Fibroblast of peridontal ligament (primary cell): Measurements from ENCODE around the gene KCNT1.

Experiments used
- DNase-seq: peaks from one replicate; pipeline ENCODE4 v3.0.0-alpha.2; 2010; ENCODE audit errors: extremely low read depth

KCNT1 gene

GRCh38 chr9:135819905-135820304, 117.9 kb downstream of the KCNT1 start:
- no peak for DNase-seq

DNA sequence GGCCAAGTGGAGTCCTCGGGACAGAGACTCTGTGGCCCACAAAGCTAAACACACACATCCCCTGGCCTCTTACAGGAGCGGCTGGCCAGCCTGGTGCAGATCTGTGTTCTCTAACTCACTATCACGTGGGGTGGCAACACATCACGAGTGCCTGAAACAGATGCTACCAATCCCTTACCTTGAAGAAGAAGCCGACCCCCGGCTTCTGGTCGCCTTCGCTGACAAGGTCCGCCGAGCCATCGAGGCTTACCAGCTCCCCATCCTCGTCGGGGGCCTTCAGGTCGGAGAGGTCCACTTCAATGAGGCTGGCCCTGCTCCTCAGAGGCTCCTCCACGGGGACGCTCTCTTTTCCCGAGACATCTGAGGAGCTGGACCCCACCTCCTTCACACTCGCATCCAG, 118.7 kb downstream of the KCNT1 start:
- no peak for DNase-seq

DNA sequence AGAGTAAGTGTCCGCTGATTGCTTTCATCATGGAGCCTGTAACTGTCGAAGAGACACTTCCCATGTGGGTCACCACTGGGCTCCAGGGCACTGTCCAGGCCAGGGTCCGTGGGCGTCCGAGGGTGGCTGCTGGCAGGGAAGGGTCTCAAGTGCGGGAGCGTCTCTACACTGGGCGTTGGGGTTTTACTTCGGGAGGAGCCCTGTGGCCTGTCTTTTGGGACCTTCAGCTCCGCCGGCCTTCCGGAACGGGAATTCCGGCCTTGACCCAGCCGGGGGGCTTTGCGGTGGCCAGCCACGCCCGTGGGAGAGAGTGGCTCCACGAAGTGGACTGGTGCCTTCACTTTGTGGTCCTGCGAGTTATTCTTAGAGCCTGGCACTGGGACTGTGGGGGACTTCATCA, 119.1 kb downstream of the KCNT1 start:
- DNase-seq = no peak

DNA sequence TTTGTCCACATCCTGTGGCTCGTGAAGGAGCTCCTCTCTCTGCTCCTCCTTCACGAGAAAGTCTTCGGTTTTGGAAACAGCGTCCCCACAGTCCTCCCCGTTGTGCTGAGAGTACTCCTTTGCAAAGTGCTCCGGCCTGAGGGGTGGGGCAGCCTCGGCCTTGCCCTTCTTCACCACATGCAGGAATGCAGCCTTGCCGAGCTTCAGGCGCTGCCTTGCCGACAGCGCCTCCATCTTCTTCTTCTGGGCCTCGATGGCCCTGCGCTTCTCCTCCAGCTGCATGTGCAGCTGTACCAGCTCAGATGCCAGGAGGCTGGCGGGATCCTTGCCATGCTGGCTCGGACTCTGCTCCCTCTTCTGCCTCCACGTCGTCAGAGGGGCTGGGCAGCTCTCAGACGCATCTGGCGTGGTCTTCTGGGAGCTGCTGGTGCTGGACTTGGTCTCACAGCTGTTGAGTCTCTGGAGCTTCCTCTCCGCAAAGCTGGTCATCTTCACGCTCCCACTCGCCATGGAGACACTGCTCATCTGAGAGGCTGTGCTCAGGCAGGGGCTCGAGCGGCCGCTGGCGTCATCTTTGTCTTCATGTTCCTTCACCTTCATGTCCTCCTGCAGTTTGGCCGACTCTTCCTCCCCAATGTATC, 119.9 kb downstream of the KCNT1 start:
- DNase-seq = no peak

DNA sequence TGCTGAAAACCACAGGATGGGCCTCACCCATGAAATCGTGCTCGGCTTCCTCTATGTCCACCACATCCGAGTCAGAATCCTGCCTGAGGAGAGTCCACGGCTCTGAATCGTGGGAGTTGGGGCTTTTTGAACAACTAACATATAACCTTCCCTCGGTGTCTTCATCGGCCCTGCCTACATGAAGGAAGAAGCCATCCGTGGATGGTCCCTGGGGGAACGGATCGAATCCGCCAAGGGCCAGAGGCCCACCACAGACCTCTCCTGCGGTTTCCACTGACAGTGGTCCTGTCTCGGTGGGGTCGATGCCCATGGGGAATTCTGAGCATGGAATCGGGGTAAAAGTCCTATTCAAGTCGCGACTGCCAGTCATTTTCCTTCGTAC, 120.4 kb downstream of the KCNT1 start:
- no peak for DNase-seq

- no peak for DNase-seq
Measured at GRCh38 chr9:135823036-135823435, 121.1 kb downstream of the KCNT1 start.

GRCh38 chr9:135825435-135826187, 123.6 kb downstream of the KCNT1 start:
- DNase-seq = no peak

- no peak for DNase-seq
Measured at GRCh38 chr9:135826188-135826545, 124.2 kb downstream of the KCNT1 start.

DNA sequence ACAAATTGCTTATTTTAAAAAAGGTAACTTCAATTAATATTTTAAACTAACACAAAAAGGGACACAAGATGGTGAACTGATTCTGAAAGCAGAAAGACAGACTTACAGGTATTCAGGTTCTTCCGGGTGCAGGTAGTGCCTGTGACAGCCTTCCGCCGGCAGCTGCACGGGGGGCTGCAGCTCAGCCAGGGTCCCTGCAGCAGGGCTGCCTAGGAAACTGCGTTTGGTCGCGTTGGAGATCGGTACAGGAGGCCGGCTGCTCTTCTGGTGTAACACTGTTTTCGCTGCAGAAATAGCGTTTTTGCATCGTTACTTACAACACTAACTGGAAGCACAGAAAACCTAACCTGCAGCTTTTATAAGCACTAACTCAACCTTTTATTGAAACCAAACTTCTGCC, 125.3 kb downstream of the KCNT1 start:
- no peak for DNase-seq

DNA sequence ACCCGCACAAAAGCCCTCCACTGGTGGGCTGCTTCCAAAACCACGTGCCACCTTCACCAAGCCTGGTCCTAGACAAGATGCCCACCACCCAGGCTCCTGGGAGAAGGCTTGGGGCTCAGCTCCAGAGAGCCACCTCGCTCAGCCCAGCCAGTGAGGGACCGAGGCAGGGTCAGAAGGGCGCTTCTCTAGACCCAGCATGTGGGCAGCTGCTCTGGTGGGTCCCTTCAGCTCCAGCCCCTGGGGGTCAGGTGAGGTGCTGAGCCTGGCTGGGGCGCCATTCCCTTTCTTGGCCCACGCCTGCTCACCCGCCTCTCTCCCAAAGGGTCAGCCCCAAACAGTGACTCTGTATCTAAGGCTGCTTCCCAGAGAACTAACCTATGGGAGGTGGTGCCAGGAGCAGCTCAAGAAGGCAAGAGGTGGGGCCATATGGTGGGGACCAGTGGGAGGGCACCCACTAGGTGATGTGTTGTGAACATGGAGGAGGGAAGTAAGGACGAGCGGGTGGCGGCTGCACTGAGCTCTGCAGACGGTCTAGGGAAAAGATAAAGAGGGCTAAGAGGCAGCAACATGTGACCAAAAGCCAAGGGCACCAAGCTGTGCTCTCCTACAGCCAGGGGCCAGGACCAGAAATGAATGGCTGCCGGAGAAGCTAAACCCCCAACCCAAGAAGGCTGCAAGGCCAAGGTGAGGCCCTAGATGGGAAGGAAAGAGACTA, 126.0 kb downstream of the KCNT1 start:
- no peak for DNase-seq

DNA sequence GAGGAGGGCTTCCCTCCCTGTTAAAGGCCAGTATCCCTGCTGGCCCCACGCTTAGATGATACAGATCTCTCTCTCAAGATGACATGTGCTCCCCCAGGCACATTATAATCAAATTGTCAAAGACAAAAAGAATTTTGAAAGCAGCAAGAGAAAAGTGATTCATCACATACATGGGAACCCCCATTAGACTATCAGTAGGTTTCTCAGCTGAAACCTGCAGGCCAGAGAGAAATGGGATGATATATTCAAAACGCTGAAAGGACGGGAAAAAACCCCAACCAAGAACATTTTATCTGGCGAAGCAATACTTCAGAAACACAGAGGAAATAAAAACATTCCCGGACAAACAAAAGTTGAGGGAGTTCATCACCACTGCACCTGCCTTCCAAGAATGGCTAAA, 126.7 kb downstream of the KCNT1 start:
- no peak for DNase-seq

DNA sequence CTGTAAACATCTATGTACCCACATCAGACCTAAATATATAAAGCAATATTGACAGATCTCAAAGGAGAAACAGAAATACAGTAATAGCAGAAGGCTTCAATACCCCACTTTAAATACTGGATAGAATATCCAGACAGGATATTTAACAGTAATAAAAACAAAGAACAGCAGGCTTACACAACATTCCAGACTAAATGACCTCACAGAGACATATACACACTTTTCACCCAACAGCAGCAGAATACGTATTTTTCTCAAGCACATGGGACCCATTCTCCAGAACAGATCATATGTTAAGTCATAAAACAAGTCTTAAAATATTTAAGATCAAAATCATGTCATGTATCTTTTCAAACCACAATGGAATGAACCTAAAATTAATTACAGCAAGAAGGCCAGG, 128.5 kb downstream of the KCNT1 start:
- DNase-seq = no peak

- no peak for DNase-seq
Measured at GRCh38 chr9:135833864-135834263, 131.9 kb downstream of the KCNT1 start.

DNA sequence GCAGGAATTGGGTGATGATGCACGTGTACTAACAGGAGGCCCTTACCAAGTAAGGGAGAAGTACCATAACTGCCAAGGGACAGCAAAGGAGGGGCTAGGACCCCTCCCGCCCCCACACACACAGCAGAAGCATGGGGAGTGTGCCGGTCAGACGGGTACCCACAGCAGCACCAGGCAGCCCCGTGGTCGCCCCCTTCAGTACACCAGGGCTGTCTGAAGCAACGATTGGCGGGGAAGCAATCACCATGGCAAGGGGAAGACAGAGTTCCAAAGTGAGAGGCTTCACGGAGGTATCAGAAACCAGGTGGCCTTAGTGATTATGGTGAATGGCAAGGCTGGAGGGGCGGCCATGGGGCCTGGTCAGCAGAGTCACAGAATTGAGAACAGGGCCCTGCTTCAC, 133.1 kb downstream of the KCNT1 start:
- no peak for DNase-seq

DNA sequence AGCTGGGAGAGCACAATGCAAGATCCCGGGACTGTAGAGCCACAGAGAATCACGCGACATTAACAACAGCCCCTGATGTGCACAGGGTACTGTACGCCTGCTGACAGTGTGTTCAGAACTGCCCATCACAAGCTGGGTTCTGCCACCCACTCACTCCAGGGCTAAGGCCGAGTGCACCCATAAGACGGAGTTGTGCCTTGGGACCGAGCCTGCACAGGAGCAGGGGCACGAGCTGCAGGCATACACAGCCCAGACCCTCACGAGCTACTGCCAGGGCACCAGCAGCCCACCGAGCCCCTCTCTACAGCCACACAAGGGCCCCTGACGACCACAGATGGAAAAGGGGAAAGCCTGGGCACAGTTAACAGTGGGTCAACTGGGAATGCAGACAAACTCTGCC, 137.5 kb downstream of the KCNT1 start:
- no peak for DNase-seq

DNA sequence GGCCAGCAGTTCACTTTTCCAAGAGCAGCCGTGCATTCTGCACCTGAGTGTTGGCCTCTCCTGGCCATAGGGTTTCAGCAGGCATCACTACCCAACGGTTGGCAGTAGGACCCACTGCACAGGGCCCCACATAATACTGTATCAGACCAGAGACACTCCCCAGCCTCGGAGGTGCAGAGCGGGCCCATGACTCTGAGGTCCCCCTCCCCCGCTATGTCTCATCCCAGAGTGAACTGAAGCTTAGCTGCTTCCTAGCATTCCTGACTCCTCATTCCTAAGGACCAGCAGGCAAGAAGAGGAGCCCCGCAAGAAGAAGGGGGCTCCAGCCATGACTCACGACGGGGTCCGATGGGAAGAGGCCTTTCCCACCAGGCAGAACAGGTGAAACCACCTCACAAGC, 138.1 kb downstream of the KCNT1 start:
- DNase-seq = no peak

DNA sequence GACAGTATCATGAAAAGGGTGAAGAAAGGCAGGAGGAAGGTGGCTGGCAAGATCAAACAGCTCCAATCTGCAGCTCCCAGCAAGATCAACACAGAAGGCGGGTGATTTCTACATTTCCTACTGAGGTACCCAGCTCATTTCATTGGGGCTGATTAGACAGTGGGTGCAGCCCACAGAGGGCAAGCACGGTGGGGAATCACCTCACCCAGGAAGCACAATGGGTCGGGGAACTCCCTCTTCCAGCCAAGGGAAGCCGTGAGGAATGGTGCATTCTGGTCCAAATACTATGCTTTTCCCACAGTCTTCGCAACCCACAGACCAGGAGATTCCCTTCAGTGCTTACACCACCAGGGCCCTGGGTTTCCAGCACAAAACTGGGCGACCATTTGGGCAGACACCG, 138.6 kb downstream of the KCNT1 start:
- no peak for DNase-seq
